Measurements from ENCODE around the gene EDEM3.
"Not testable (repeated sequence)": the region's sequence is repeated elsewhere in the genome, so short reads cannot be mapped to it uniquely, and the experiment has no call there.

Gene EDEM3

GRCh38 chr1:184754476-184755225, at the start of gene EDEM3:
TSS of gene EDEM3 (minus strand) at chr1:184754858. CDS start at chr1:184754646, 212 bp downstream.
- DNase-seq (ENCODE audit: low read depth in 2 of 2): peak; percentile 99

GRCh38 chr1:184804220-184804619, 49.6 kb upstream of the EDEM3 start:
- DNase-seq (ENCODE audit: low read depth in 2 of 2): no peak

- DNase-seq (ENCODE audit: low read depth in 2 of 2): no peak
These were observed 48.5 kb upstream of the EDEM3 start for GRCh38 chr1:184803180-184803492.

GRCh38 chr1:184802354-184803179, 47.9 kb upstream of the EDEM3 start:
- DNase-seq (ENCODE audit: low read depth in 2 of 2): no peak

- peak; percentile 67 to 73 for DNase-seq (ENCODE audit: low read depth in 2 of 2)
These were observed 46.8 kb upstream of the EDEM3 start for GRCh38 chr1:184801503-184801902.

GRCh38 chr1:184800876-184801275, 46.2 kb upstream of the EDEM3 start:
- DNase-seq (ENCODE audit: low read depth in 2 of 2): no peak

GRCh38 chr1:184793967-184794366, 39.3 kb upstream of the EDEM3 start:
- no peak for DNase-seq (ENCODE audit: low read depth in 2 of 2)

GRCh38 chr1:184792450-184792969, 37.9 kb upstream of the EDEM3 start:
- peak; percentile 95 for DNase-seq (ENCODE audit: low read depth in 2 of 2)

GRCh38 chr1:184791550-184791900, 36.9 kb upstream of the EDEM3 start:
- no peak for DNase-seq (ENCODE audit: low read depth in 2 of 2)

- DNase-seq (ENCODE audit: low read depth in 2 of 2): no peak
These were observed 36.2 kb upstream of the EDEM3 start for GRCh38 chr1:184790642-184791549.

- no peak for DNase-seq (ENCODE audit: low read depth in 2 of 2)
These were observed 35.2 kb upstream of the EDEM3 start for GRCh38 chr1:184789884-184790283.

GRCh38 chr1:184788970-184789369, 34.3 kb upstream of the EDEM3 start:
- DNase-seq (ENCODE audit: low read depth in 2 of 2): no peak

GRCh38 chr1:184785529-184785928, 30.9 kb upstream of the EDEM3 start:
- DNase-seq (ENCODE audit: low read depth in 2 of 2): no peak

- not testable (repeated sequence) for DNase-seq (ENCODE audit: low read depth in 2 of 2)
These were observed 29.1 kb upstream of the EDEM3 start for GRCh38 chr1:184783723-184784122.

GRCh38 chr1:184781941-184782340, 27.3 kb upstream of the EDEM3 start:
- no peak for DNase-seq (ENCODE audit: low read depth in 2 of 2)

- no peak for DNase-seq (ENCODE audit: low read depth in 2 of 2)
These were observed 21.2 kb upstream of the EDEM3 start for GRCh38 chr1:184775885-184776284.

GRCh38 chr1:184775329-184775728, 20.7 kb upstream of the EDEM3 start:
- DNase-seq (ENCODE audit: low read depth in 2 of 2): no peak

GRCh38 chr1:184773762-184774320, 19.2 kb upstream of the EDEM3 start:
- no peak for DNase-seq (ENCODE audit: low read depth in 2 of 2)

GRCh38 chr1:184771190-184771691, 16.6 kb upstream of the EDEM3 start:
- DNase-seq (ENCODE audit: low read depth in 2 of 2): no peak

GRCh38 chr1:184770181-184770979, 15.7 kb upstream of the EDEM3 start:
- no peak for DNase-seq (ENCODE audit: low read depth in 2 of 2)

- DNase-seq (ENCODE audit: low read depth in 2 of 2): no peak
These were observed 14.6 kb upstream of the EDEM3 start for GRCh38 chr1:184769241-184769640.
